GM19468 (cell line): ENCODE measurements around the gene MRPS25.

Source experiments
- ATAC-seq: cut with Tn5 transposase; IDR thresholded peaks from one replicate; pipeline ENCODE4 v1.9.1; 2021; ENCODE audit warnings: mild to moderate bottlenecking, moderate library complexity, moderate number of reproducible peaks; ENCODE audit not compliant: unreplicated experiment; ENCODE audit errors: extremely low read depth

MRPS25 gene

DNA sequence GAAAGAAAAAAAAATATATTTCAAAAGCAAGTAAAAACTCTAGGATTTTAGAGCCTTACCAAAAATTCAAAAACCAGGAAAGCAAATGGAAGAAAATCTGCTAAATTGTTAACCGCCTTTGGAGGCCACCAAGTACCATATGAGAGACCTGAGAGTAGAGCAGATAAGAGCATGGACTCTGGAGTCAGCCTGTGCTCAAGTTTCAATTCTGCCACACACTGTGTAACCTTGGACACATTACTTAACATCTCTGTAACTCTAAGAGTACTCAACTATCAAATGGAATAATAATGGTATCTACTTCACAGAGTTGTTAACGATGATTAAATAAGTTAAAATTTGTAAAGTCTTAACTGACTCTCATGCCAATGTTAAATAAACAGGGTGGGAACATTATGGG is 21.1 kb upstream of the MRPS25 start:
- ATAC-seq, result no peak

DNA sequence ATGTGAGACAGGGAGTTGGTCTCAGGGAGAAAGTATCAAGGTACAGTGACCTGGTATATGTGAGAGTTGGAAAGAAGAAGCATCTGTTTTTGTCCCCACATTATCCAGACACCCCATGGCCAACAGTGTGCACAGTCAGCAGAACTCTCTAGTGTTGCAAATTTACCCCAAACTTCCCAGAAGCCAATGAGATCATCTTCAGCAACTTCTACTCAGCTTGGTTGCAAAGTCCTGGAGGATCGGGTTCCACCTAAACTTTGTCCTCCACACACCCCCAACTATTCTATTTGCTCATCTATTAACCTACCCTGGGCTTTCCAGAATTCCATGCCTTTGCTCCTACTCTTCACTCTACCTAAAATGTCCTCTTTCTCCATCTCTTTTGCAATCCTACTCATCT is 18.1 kb upstream of the MRPS25 start:
- ATAC-seq, result no peak

DNA sequence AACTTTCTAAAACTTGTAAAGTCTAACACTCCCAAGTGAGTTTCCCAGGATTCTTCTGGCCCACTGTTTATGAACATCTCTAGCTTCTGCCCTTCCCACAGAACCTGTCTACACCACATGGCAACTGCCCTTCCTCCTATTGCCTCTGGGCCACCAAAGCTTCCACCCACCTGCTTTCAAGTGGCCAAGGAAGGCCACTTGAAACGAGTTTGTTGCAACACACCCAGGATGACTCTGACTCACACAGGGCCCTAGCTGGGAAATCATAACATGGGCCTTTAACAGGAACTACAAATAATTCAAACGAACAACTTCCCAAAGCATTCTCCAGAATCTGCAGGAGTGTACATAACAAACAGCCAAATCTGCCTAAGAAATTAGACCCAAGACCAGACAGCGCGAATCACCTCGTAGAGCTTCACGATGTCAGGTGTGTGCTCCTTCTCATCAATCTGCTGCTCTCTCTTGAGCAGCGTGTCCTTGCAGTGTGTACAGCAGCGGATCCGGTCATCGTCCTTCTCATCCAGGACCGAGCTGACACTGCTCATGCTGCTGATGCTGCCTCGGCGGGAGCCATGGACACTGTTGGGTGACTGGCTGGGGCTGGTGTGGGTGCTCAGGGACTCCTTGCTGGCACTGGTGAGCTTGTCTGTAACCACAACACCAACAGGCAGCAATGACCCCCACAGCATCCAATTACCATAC is 17.0 kb upstream of the MRPS25 start:
- no peak for ATAC-seq

DNA sequence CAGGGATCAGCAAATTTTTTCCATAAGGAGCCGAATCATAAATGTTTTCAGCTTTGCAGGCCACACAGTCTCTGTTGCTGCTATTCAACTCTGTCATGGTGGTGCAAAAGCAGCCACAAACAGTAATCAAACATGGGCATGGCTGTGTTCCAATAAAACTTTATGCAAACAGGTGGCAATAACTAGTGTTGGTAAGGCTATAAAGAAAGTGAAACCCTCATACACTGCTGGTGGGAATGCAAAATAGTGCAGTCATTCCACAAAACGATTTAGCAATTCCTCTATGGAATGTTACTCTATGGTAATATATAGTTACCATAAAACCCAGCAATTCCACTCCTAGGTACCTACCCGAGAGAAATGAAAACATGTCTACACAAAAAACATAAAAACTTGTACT is 14.0 kb upstream of the MRPS25 start:
- no peak for ATAC-seq

DNA sequence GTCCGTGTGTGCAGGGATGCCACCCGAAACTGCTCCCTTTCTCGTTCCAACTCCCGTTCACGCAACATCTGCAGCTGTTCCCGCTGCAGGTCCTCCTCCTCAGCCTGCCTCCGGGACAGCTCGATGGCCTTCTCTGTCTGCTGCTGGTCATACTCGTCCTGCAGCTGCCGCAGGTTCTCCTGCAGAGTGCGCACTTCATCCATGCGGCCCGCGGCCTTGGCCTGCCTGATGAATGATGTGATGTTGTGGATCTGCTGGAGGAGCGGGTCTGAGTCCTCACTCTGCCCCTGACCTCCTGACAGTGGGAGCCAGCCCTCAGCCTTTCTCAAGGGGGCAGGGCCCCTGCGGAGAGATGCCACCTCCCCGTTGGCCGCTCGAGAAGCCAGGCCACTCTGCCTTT is 9.4 kb upstream of the MRPS25 start:
- ATAC-seq, result no peak

DNA sequence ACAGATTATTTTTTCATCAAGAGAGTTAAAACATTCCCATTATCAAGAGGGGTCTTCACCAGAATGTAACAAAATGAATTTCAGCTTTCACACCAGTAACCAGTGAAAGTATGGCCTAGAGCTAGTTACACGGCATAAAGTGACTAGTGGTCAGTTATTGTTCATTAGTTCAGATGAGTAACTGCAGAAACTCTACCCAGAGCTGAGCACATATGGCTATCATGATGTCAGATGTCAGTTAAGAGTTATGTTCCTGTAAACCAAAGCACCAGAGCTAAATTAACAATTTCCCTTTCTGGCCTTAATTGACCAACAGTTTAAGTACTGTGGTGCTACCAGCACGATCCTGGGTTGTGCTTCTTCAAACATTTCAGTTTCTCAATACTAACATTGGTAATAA is 6.6 kb upstream of the MRPS25 start:
- ATAC-seq, result no peak

DNA sequence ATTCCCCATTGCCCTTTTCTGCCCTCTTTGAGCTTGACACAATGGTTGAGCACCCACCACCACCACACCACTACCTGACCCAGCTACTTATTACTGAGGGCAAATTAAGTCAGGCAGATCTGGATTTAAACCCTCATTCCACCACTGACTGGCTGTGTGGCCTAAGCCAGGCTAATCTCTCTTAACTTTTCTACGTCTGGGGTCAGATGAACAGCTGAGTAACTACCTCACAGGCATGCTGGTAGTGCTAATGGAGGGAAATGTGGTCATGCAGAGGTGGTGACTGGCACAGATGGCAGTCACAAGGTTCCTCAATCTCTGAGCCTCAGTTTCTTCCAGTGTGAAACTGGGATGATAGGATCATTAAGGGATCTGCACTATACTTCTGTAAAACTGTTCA is 4.3 kb upstream of the MRPS25 start:
- no peak for ATAC-seq

DNA sequence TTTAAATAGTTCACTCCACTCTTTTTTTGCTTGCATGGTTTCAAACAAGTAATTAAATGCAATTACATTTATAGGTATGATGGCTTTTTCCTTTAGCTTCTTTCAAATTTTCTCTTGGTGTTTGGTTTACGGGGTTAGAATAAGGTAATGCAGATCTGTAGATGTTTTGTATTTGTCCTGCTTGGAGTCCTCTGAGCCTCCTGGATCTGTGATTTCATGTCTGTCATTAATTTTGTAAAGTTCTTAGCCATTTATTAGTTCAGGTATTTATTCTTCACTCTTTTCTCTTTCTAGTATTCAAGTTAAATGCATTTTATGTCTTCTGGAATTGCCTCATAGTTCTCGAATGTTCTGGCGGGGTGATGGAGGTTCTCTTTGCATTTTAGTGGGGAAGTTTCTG is 1.4 kb upstream of the MRPS25 start:
- ATAC-seq, result no peak

DNA sequence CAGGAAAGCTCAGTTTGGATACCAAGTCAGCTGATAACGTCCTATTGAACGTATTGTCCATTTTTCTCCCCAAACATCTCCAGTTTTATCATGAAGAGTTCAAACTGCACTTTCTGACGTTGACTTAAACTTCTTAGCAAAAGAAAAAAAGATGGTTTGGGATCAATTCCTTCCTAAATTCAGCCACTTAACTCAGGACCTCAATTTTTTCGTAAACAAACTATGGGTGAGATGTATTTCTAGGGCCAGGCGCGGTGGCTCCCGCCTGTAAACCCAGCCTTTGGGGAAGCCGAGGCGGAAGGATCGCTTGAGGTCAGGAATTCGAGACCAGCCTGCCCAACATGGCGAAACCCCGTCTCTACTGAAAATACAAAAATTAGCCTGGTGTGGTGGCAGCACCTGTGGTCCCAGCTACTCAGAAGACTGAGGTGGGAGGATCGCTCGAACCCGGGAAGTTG is 464 bp upstream of the MRPS25 start:
- ATAC-seq, result no peak

DNA sequence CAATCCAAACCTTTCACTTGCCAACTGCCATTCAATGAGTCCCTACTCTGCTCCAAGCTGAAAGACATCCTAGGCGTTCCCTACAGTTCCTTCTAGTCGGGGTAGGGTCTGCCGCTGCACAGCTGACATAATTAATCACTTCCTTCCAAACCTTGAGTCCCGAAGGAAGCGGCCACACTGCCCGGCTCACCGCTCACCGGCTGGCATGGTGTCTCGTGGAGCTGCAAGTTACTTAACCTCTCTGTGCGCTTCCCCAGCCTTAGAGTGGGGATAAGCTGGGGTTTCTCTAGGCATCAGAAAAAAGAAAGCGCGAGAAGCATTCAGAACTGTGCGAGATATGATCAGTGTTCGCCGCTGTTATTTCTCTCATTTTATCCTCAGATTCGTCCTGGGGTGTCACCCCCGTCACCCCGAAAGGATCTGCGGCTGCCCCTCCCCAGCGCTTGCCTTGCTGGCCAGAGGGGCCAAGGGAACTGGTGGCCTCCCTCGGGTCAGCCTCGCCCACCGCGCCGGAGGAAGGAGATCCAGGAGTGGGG is 748 bp downstream of the MRPS25 start:
- ATAC-seq, result no peak

DNA sequence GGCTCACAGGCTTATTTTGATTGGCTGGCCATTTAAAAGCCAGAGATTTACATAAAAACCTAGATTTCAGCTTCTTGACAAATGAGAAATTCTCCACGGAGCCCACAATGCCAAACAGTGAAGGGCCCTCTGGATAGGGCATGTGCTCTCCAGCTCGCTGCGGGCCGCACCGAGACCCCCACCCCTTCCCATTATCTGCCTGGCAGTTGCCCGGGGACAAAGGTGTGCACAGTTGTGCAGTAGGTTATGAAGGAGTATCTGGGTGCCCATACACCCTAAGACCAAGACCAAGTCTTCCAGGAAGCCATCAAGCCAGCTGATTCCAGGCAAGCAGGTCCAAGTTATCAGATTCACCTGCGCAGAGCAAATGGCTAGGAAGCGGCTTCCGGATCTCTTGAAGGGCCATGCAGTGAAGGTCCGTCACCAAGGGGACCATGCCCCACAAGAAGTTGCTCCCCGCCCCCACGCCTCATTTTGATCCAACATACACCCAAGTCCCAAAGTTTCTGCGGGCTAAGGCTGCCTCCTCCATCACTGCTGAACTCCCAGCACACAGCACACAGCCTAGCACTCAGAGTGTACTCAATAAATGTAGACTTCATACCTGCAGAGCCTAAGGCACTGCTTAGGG is 1.3 kb downstream of the MRPS25 start:
- ATAC-seq, result no peak

DNA sequence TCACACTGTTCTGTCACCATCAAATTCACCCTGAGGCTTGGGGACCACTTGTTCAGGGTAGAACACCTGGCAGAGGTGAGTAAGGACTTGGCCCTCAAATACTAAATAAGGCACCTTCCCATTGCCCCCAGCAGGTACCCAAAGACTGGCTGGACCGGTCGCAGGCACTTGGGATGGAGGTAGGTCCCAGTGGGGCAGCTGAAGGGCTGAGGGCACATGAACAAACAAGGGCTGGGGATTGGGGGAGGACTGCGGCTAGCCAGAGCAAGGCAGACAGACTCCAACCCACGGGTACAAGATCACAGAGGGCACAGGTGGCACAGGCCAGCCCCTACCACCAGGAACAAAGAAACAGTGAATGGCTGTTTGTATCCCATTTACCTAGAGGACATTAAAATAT is 1.9 kb downstream of the MRPS25 start:
- no peak for ATAC-seq

DNA sequence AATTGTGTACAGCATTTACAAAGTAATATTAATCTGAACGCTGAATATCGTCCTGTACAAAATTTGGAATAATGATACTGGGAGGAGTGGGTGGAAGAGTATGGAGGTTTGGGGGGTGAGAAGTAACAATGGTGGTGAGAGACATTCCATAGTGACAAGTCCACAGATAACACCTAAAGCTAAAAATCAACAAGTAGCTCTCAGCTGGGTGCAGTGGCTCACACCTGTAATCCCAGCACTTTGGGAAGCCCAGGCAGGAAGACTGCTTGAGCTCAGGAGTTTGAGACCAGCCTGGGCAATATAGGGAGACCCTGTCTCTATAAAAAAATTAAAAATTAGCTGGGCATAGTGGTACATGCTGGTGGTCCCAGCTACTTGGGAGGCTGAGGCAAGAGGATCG is 5.1 kb downstream of the MRPS25 start:
- no peak for ATAC-seq

DNA sequence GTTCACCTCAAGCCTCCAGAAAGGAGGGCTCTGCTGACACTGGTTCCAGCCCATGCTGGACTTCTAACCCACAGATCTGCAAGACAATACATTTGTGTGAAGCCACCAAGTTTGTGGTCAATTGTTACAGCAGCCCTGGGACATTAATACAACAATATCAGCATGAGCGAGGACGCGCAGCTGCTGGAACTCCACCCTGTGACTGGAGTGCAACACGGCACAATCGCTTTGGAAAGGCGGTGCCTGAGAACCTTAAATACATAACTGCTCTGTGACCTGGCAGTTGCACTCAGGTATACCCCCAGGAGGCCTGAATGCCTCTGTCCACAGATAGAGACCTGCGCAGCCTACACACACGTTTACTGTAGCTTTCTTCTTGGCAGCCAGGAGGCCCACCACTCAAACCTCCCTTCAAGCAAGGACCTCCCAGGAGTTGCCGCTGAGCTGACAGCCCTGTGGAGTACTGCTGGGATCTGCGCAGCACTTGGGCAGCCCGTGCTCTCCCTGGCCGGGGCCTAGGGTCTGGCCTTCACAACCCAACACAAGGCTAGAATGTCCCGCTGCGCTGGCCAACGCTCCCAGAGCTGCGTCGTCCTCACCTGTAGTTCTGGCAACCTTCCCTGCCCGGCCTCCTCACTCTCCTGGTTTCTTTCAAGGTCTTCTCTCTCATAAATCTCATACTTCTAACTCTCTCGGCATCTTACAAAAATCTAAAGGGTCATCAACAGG is 8.3 kb downstream of the MRPS25 start:
- ATAC-seq, result no peak

DNA sequence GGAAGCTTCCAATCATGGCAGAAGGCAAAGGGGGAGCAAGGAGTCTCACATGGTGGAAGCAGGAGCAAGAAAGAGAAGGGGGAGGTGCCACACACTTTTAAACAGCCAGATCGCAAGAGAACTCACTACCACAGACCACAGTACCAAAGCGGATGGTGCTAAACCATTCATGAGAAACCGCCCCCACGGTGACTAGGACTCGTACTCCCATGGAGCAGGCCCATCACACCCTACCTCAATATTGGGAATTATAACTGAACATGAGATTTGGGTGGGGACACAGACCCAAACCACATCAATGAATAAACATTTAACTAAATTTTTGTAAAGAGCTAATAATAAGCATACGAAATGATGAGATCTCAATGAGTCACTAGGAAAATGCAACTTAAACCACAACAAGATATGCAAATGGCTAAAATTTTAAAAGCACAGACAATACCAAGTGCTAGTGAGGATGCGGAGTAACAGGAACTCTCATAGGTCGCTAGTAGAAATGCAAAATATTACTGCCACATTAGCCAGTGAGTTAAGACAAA is 10.0 kb downstream of the MRPS25 start:
- ATAC-seq, result peak; percentile 18

DNA sequence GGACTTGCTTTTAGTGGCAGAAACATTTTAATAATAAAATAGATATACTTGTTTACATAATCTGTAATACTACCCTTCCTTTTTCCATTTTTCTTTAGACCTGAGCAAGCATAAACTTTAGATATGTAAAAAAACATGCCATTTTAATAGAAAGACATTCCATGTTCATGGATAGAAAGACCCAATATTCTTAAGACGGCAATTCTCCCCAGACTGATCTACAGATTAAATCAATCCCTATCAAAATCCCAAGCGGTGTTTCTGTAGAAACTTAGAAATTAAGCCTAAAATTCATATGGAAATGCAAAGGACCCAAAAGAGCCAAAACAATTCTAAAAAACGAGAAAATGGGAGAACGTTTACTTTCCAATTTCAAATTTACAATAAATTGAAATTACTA is 11.6 kb downstream of the MRPS25 start:
- ATAC-seq, result no peak

DNA sequence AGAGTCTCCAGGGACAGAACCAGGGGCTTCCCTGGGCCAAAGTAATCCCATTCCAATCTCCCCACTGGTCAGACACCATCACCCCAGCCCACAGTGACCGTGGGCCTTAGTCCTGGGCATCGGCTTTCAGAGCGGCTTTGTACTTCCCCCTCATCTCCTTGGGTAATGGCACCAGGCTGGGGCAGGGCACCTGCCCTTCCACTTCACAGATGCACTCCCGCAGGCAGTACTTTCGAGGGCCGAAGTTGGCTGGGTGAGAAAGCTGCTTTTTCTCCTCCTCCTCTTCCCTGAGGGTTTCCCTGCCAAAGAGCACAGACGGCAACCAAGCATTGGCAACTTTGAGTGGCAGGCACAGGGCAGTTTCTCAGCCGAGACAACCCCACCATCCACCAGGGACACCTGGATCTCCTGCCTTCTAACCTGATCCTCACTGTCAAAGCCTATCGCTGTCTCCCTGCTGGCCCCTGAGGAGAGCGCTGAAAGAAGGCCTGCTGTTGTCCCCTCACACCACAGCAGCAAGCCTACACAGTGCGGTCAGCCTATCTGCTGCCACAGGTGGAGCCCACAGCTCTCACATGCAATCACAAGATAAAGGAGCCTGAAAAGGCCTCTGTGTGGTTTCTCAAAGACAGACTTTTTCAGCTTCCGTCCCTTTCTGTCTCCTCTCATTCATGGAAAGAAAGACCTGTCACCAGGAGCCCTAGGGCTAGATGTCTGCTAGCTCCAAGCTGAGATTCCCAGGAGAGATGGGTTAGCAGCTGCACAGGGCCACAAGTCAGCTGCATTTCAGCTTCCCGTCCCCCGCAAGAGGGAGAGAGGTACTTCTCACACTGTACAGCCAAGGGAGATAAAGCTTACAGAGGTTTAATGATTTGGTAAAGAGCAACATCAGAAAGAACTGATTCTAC is 12.5 kb downstream of the MRPS25 start:
- ATAC-seq, result no peak

DNA sequence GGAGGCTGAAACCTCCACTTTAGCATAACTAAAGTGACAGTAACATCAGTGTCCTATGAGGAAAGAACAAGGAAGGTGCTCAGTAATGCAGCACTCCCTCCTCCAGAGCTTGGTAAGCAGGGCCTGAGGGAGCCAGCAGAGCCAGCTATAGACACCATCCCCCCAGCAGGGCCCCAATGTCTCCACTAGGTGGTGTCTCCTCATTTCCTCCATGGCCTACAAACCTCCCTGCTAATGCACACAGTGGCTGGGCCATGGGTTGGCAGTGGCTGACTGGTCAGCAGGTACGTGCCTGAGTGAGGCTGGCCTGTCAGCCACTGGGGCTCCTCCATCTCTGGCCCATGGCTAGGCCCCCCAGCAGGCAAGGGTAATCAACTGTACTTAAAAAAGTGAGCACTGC is 13.6 kb downstream of the MRPS25 start:
- peak; percentile 20 for ATAC-seq

DNA sequence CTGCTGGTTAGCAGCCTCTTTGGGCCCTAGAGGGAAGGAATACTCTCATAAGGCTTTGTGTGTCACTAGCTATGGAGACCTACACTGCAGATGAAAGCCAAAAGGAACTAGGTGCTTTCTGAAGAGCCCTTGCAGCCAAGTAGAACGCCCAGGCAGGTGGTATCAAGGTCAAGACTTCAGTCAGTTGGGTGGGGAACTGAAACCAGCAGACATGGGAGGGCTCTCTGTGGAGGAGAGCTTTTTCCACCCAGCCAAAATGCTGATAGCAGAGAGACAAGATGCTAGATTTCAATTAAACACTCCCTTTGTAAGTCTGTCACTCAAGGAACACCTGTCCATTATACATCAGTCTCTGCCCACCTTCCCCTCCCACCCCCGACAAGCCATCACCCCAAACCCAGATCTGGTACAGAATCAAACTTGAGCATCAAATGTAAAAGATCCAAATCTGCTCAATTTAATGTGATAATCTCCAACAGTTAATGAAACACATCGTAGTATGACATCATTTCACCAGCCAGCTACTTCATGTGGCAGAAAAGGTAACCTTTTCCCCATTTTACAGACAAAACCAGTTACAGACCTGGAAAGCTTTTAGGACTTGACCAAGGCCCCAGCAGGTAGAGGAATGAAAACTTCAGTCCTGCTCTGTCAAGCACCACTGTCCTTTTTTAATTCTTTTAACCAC is 14.6 kb downstream of the MRPS25 start:
- ATAC-seq, result peak; percentile 43
